IMR-90 (cell line): Measurements from ENCODE around the gene MACROD1. TPM values are rescaled to one million over a fixed set of nuclear protein-coding genes. Genes with fewer than 3 reads are reported as not detected.

Experiments
- ATAC-seq: fragments of 200-7000 bp; cut with Tn5 transposase; 2 replicates; pipeline ENCODE4 v1.9.1; 2020; ENCODE audit warnings: low read depth, mild to moderate bottlenecking, moderate library complexity
- BruUV-seq: library from RNA; stranded (reverse); fragments of 400-500 nt; replicated peaks from 2 replicates; lab custom pipeline; 2021; lab: Mats Ljungman, UMichigan
- CTCF ChIA-PET: fragments of 300-600 bp; formaldehyde crosslinking; extraction: SDS; loops from one replicate; lab custom pipeline; 2021; ENCODE audit warnings: antibody characterized with exemption; lab: Yijun Ruan, JAX
- POLR2A ChIA-PET: fragments of 300-600 bp; sonication (Branson Sonifier 250); formaldehyde crosslinking; loops from one replicate; lab custom pipeline; 2022; ENCODE audit warnings: antibody characterized with exemption; ENCODE audit not compliant: unreplicated experiment; lab: Charles Lee
- DNase-seq: peaks from one replicate; pipeline ENCODE4 v3.0.0; 2013
- H2AFZ ChIP-seq: replicated peaks from 2 replicates; pipeline ENCODE3; 2013; ENCODE audit warnings: low read length, mild to moderate bottlenecking; ENCODE audit not compliant: poor library complexity
- H2AK5ac ChIP-seq: 2 replicates; pipeline ENCODE4 v1.6.1; 2013; ENCODE audit warnings: low read depth, low read length, inconsistent platforms
- H2AK9ac ChIP-seq: replicated peaks from 2 replicates; pipeline ENCODE3; 2013; ENCODE audit warnings: mild to moderate bottlenecking, low read depth, low read length, moderate library complexity; ENCODE audit not compliant: poor library complexity
- H2BK120ac ChIP-seq: 2 replicates; pipeline ENCODE4 v1.6.1; 2013; ENCODE audit warnings: low read depth, low read length, inconsistent platforms
- H2BK15ac ChIP-seq: 3 replicates; pipeline ENCODE4 v1.6.1; 2013; ENCODE audit warnings: low read depth, low read length, inconsistent platforms
- H2BK20ac ChIP-seq: 2 replicates; pipeline ENCODE4 v1.6.1; 2013; ENCODE audit warnings: low read depth, mild to moderate bottlenecking, inconsistent platforms, low read length, moderate library complexity
- H2BK5ac ChIP-seq: 2 replicates; pipeline ENCODE4 v1.6.1; 2013; ENCODE audit warnings: mild to moderate bottlenecking, low read depth, low read length, inconsistent platforms; ENCODE audit not compliant: poor library complexity, severe bottlenecking
- H3K14ac ChIP-seq: replicated peaks from 2 replicates; pipeline ENCODE4 v1.6.1; 2013; ENCODE audit warnings: low read depth, low read length, inconsistent platforms
- H3K18ac ChIP-seq: 2 replicates; pipeline ENCODE4 v1.6.1; 2013; ENCODE audit warnings: low read depth, low read length, control low read depth
- H3K23ac ChIP-seq: 2 replicates; pipeline ENCODE4 v1.6.1; 2013; ENCODE audit warnings: low read depth, low read length, inconsistent platforms
- H3K27ac ChIP-seq: 2 replicates; pipeline ENCODE4 v1.5.1; 2013; ENCODE audit warnings: mild to moderate bottlenecking, control low read depth, low read length; ENCODE audit not compliant: insufficient read depth
- H3K27me3 ChIP-seq: 2 replicates; pipeline ENCODE4 v1.6.1; 2013; ENCODE audit warnings: low read length; ENCODE audit not compliant: control insufficient read depth, insufficient read depth
- H3K36me3 ChIP-seq: 2 replicates; pipeline ENCODE4 v1.6.1; 2013; ENCODE audit warnings: low read length, mixed read lengths; ENCODE audit not compliant: control insufficient read depth, insufficient read depth
- H3K4ac ChIP-seq: 2 replicates; pipeline ENCODE4 v1.6.1; 2013; ENCODE audit warnings: low read depth, low read length, inconsistent platforms
- H3K4me1 ChIP-seq: 2 replicates; pipeline ENCODE4 v1.6.1; 2013; ENCODE audit warnings: low read length, mixed read lengths; ENCODE audit not compliant: control insufficient read depth, insufficient read depth
- H3K4me2 ChIP-seq: 2 replicates; pipeline ENCODE4 v1.6.1; 2013; ENCODE audit warnings: low read depth, mild to moderate bottlenecking, control low read depth, low read length, moderate library complexity
- H3K4me3 ChIP-seq: 2 replicates; pipeline ENCODE4 v1.5.1; 2013; ENCODE audit warnings: low read depth, mild to moderate bottlenecking, control low read depth, low read length, moderate library complexity; ENCODE audit not compliant: insufficient read depth
- H3K56ac ChIP-seq: 2 replicates; pipeline ENCODE4 v1.6.1; 2013; ENCODE audit warnings: low read length, inconsistent platforms; ENCODE audit not compliant: insufficient read depth; ENCODE audit errors: extremely low read depth
- H3K79me1 ChIP-seq, 2 experiments: 2 replicates each; pipeline ENCODE4 v1.6.1; 2013; ENCODE audit warnings: low read length in 2 of 2, inconsistent platforms in 1 of 2, low read depth in 1 of 2
- H3K9ac ChIP-seq: 2 replicates; pipeline ENCODE4 v1.6.1; 2013; ENCODE audit warnings: low read depth, low read length, control low read depth
- H3K9me1 ChIP-seq: 2 replicates; pipeline ENCODE4 v1.6.1; 2013; ENCODE audit warnings: low read length, inconsistent platforms; ENCODE audit not compliant: insufficient read depth
- H3K9me3 ChIP-seq: 2 replicates; pipeline ENCODE4 v1.6.1; 2013; ENCODE audit warnings: low read length; ENCODE audit not compliant: control insufficient read depth, insufficient read depth
- H4K20me1 ChIP-seq: 2 replicates; pipeline ENCODE4 v1.6.1; 2013; ENCODE audit warnings: low read length, inconsistent platforms; ENCODE audit not compliant: insufficient read depth
- H4K5ac ChIP-seq: 2 replicates; pipeline ENCODE4 v1.6.1; 2013; ENCODE audit warnings: mild to moderate bottlenecking, low read depth, low read length, control low read depth
- H4K8ac ChIP-seq, 2 experiments: 2 replicates each; pipeline ENCODE4 v1.6.1; 2013; ENCODE audit warnings: low read depth in 2 of 2, low read length in 2 of 2, control low read depth in 1 of 2, inconsistent platforms in 1 of 2
- H4K91ac ChIP-seq: 2 replicates; pipeline ENCODE4 v1.6.1; 2013; ENCODE audit warnings: low read depth, low read length, inconsistent platforms; ENCODE audit not compliant: insufficient read depth
- BHLHE40 ChIP-seq: fragments of 150-350 bp; IDR thresholded peaks from 2 replicates; pipeline ENCODE4 v1.6.1; 2016; ENCODE audit warnings: mild to moderate bottlenecking, low read depth, low read length
- CEBPB ChIP-seq: IDR thresholded peaks from 2 replicates; pipeline ENCODE4 v1.6.1; 2012; ENCODE audit warnings: low read depth, low read length, improper control_type of control experiment
- CHD1 ChIP-seq: IDR thresholded peaks from 2 replicates; pipeline ENCODE4 v1.6.1; 2012; ENCODE audit warnings: low read depth, low read length, improper control_type of control experiment
- FOS ChIP-seq: fragments of 150-350 bp; IDR thresholded peaks from 2 replicates; pipeline ENCODE4 v1.6.1; 2016; ENCODE audit warnings: low read depth, low read length
- MAFK ChIP-seq: IDR thresholded peaks from 2 replicates; pipeline ENCODE4 v1.6.1; 2012; ENCODE audit warnings: low read depth, low read length, improper control_type of control experiment
- MAZ ChIP-seq: IDR thresholded peaks from 2 replicates; pipeline ENCODE4 v1.6.1; 2012; ENCODE audit warnings: low read depth, mild to moderate bottlenecking, low read length, improper control_type of control experiment, moderate library complexity, borderline replicate concordance
- MXI1 ChIP-seq: IDR thresholded peaks from 2 replicates; pipeline ENCODE4 v1.6.1; 2012; ENCODE audit warnings: low read depth, mild to moderate bottlenecking, low read length, moderate library complexity, borderline replicate concordance
- NFE2L2 ChIP-seq: fragments of 150-350 bp; IDR thresholded peaks from 2 replicates; pipeline ENCODE4 v1.6.1; 2016; ENCODE audit warnings: low read depth, mild to moderate bottlenecking, low read length
- RCOR1 ChIP-seq: IDR thresholded peaks from 2 replicates; pipeline ENCODE4 v1.6.1; 2012; ENCODE audit warnings: mild to moderate bottlenecking, low read length, improper control_type of control experiment; ENCODE audit not compliant: insufficient replicate concordance
- RFX5 ChIP-seq: IDR thresholded peaks from 2 replicates; pipeline ENCODE4 v1.8.0; 2012; ENCODE audit warnings: low read depth, mild to moderate bottlenecking, low read length, moderate library complexity
- SMC3 ChIP-seq: fragments of 150-350 bp; IDR thresholded peaks from 2 replicates; pipeline ENCODE4 v1.6.1; 2016; ENCODE audit warnings: low read depth, mild to moderate bottlenecking, antibody characterized with exemption, low read length, moderate library complexity
- WGBS, 2 experiments: methylation state at CpG; one replicate each; pipeline versions ENCODE4 v1.1.5 to v1.1.7; 2013; ENCODE audit warnings: missing lambda C conversion rate in 2 of 2; ENCODE audit not compliant: insufficient read length in 1 of 2; ENCODE audit errors: extremely low coverage in 2 of 2; 5-methylcytosine and 5-hydroxymethylcytosine counted together
- dilution Hi-C: fragments of 300-500 bp; cut with HindIII; formaldehyde crosslinking; loops from one replicate; pipeline ENCODE4 v1.14.3; 2018; ENCODE audit warnings: low sequenced_read_pairs; ENCODE audit not compliant: unreplicated experiment
- in situ Hi-C: fragments of 300-500 bp; cut with MboI; formaldehyde crosslinking; loops from 3 replicates; pipeline ENCODE4 v1.14.3; 2019; ENCODE audit warnings: low sequenced_read_pairs, inconsistent platforms, mixed read lengths
- intact Hi-C: fragments of 100-400 bp; cut with micrococcal nuclease; formaldehyde crosslinking; loops from 2 replicates; pipeline ENCODE4 v1.10.0; 2022
- polyA plus RNA-seq, 3 experiments: library from polyadenylated mRNA; depleted of rRNA; stranded (reverse); fragments of >200 nt; gene quantifications; 2 replicates each; pipeline ENCODE4 v1.2.3, GENCODE V29; 2012; ENCODE audit warnings: low replicate concordance in 1 of 3
- total RNA-seq: library from RNA; depleted of rRNA; stranded (reverse); fragments of >200 nt; gene quantifications from 2 replicates; pipeline ENCODE4 v1.2.3, GENCODE V29; 2012
- TF ChIP-seq, protein P1 (sequence below): conservative IDR thresholded peaks from 2 replicates; pipeline ENCODE4 v1.5.1; 2012; ENCODE audit warnings: mild to moderate bottlenecking, low read depth, low read length, improper control_type of control experiment
- TF ChIP-seq, protein P2 (sequence below): fragments of 150-350 bp; IDR thresholded peaks from 2 replicates; pipeline ENCODE4 v1.6.1; 2016; ENCODE audit warnings: low read depth, mild to moderate bottlenecking, low read length, moderate library complexity, borderline replicate concordance
- TF ChIP-seq, protein P3 (sequence below): fragments of 150-350 bp; IDR thresholded peaks from 2 replicates; pipeline ENCODE4 v1.6.1; 2017; ENCODE audit warnings: mild to moderate bottlenecking, antibody characterized with exemption, low read length, low read depth

The MACROD1 gene
- total and polyA plus RNA-seq, 2 of the 4 experiments (the other 2 are of a cell fraction): 2.5 to 9.3 TPM

DNA sequence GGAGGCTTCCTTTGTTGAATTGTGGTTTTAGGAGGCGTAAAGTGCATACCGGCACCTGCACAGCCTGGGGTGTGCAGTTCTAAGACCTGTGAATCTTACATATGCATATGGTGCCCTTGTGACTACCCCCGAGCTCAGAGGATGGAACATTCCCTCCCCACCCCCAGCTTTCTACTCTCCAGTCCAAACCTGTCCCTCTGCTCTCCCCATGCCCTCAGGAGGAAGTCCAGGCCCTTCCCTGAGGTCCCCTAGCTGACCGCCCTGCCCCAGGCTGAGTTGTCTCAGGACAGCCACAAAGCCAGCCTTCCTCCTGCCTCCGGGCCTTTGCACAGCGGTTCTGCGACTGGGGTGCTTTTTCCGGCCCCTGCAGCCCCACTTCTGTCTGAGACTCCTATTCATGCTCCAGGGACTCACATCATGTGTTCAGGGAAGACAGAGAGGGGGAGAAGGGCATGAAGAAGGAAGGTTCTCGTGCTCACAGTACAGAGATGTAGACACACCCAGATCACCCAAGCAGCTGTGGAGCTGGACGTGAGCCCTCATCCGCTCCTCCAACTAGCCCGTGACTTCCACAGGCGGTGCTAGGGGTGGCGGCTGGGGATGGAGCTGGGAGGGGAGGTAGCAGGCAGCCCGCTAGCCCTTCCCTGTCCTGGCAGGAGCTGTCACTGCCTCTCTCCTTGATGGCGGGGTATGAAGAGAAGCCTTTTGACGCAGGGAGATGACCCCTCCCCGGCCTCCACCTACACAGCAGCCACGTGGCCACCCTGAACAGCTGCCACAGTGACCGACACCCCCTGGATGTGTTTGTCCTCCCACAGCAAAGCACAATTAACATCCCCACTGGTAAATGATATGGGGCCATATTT is 79.4 kb downstream of the MACROD1 start:
- CTCF ChIA-PET: no interaction called here
- Histone ChIP-seq H3K18ac (no peak overlapping the region), H3K27ac (no peak overlapping the region)

More for the DNA sequence above, 79.4 kb downstream of the MACROD1 start:
- H4K91ac ChIP-seq: no peak overlapping the region
- dilution Hi-C loops (no loop called here), intact Hi-C loops (no loop called here), in situ Hi-C loops (no loop called here)
- H3K4ac ChIP-seq: no peak overlapping the region
- POLR2A ChIA-PET: no interaction called here
- no peaks in the 10 kb centered on the region; the same call in 1 of the 2 replicates for H3K27me3 ChIP-seq
- no peaks in the 10 kb centered on the region for H3K36me3 ChIP-seq
- no peaks in the 10 kb centered on the region for H3K79me1 ChIP-seq
- H3K4me2 ChIP-seq: no peak overlapping the region
- no peaks in the 10 kb centered on the region; the same call in none of the 2 replicates for H3K9me1 ChIP-seq
- peak; percentile 14 for DNase-seq
- no peak overlapping the region for H2AFZ ChIP-seq
- peaks cover 14% of the 10 kb centered on the region; the same call in 1 of the 2 replicates for H3K4me1 ChIP-seq
- TF ChIP-seq MAZ: no peak
- TF ChIP-seq SMC3: no peak
- no peak for TF ChIP-seq BHLHE40
- TF ChIP-seq, protein P1, sequence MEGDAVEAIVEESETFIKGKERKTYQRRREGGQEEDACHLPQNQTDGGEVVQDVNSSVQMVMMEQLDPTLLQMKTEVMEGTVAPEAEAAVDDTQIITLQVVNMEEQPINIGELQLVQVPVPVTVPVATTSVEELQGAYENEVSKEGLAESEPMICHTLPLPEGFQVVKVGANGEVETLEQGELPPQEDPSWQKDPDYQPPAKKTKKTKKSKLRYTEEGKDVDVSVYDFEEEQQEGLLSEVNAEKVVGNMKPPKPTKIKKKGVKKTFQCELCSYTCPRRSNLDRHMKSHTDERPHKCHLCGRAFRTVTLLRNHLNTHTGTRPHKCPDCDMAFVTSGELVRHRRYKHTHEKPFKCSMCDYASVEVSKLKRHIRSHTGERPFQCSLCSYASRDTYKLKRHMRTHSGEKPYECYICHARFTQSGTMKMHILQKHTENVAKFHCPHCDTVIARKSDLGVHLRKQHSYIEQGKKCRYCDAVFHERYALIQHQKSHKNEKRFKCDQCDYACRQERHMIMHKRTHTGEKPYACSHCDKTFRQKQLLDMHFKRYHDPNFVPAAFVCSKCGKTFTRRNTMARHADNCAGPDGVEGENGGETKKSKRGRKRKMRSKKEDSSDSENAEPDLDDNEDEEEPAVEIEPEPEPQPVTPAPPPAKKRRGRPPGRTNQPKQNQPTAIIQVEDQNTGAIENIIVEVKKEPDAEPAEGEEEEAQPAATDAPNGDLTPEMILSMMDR: no peak
- TF ChIP-seq NFE2L2: no peak
- no peak for TF ChIP-seq FOS
- TF ChIP-seq CHD1: no peak
- TF ChIP-seq RCOR1: no peak
- TF ChIP-seq MXI1: no peak
- TF ChIP-seq CEBPB: no peak
- TF ChIP-seq, protein P2, sequence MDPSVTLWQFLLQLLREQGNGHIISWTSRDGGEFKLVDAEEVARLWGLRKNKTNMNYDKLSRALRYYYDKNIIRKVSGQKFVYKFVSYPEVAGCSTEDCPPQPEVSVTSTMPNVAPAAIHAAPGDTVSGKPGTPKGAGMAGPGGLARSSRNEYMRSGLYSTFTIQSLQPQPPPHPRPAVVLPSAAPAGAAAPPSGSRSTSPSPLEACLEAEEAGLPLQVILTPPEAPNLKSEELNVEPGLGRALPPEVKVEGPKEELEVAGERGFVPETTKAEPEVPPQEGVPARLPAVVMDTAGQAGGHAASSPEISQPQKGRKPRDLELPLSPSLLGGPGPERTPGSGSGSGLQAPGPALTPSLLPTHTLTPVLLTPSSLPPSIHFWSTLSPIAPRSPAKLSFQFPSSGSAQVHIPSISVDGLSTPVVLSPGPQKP: no peak
- TF ChIP-seq RFX5: no peak
- TF ChIP-seq, protein P3, sequence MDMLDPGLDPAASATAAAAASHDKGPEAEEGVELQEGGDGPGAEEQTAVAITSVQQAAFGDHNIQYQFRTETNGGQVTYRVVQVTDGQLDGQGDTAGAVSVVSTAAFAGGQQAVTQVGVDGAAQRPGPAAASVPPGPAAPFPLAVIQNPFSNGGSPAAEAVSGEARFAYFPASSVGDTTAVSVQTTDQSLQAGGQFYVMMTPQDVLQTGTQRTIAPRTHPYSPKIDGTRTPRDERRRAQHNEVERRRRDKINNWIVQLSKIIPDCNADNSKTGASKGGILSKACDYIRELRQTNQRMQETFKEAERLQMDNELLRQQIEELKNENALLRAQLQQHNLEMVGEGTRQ: no peak
- no peak for TF ChIP-seq MAFK
- H2AK5ac ChIP-seq: no peak overlapping the region
- no peak overlapping the region for H2BK120ac ChIP-seq
- no peak overlapping the region for H3K14ac ChIP-seq
- WGBS, 2 experiments: no CpG with 5 or more reads among the region's 20 CpGs
- H2BK5ac ChIP-seq: no peak overlapping the region
- no peak for ATAC-seq
- no peak overlapping the region for H4K5ac ChIP-seq
- no peak overlapping the region for H4K8ac ChIP-seq
- no peak overlapping the region for H3K9ac ChIP-seq
- H2AK9ac ChIP-seq: no peak overlapping the region
- no peak overlapping the region for H3K56ac ChIP-seq
- no peak overlapping the region for H3K4me3 ChIP-seq
- H2BK20ac ChIP-seq: no peak overlapping the region
- H3K9me3 ChIP-seq: no peaks in the 10 kb centered on the region
- H2BK15ac ChIP-seq: no peak overlapping the region
- no peak overlapping the region for H3K23ac ChIP-seq
- BruUV-seq: no TSS peak
- peaks cover 7% of the 10 kb centered on the region for H4K20me1 ChIP-seq
